NCI-H1105 treated with DMSO at 0.1 percent for 48 hours (cell line): ENCODE measurements around the gene RAE1.
"Not testable (repeated sequence)": the region's sequence is repeated elsewhere in the genome, so short reads cannot be mapped to it uniquely, and the experiment has no call there.

Experiments
- DNase-seq: peaks from one replicate; lab custom pipeline; 2025; lab: John Stamatoyannopoulos, UW

Gene RAE1

GRCh38 chr20:57326667-57327455 lies 24.2 kb upstream of the RAE1 start:
- peak; percentile 29 for DNase-seq

- no peak for DNase-seq
Measured at GRCh38 chr20:57327820-57328219, 23.2 kb upstream of the RAE1 start.

GRCh38 chr20:57329608-57330221 lies 21.3 kb upstream of the RAE1 start, which contains the start of gene SPO11:
TSS of gene SPO11 (plus strand) at chr20:57329803. CDS start at chr20:57329868, 65 bp downstream.
- DNase-seq, result no peak

GRCh38 chr20:57330998-57331397 lies 20.1 kb upstream of the RAE1 start:
- no peak for DNase-seq

- DNase-seq, result peak; percentile 33
Measured at GRCh38 chr20:57332105-57333089, 18.7 kb upstream of the RAE1 start.

- no peak for DNase-seq
Measured at GRCh38 chr20:57335392-57335791, 15.7 kb upstream of the RAE1 start.

- DNase-seq, result no peak
Measured at GRCh38 chr20:57341663-57342062, 9.4 kb upstream of the RAE1 start.

- no peak for DNase-seq
Measured at GRCh38 chr20:57342829-57343228, 8.2 kb upstream of the RAE1 start.

GRCh38 chr20:57346477-57346876 lies 4.6 kb upstream of the RAE1 start:
- peak; percentile 46 for DNase-seq

GRCh38 chr20:57347393-57347792 lies 3.7 kb upstream of the RAE1 start:
- DNase-seq, result no peak

- not testable (repeated sequence) for DNase-seq
Measured at GRCh38 chr20:57348200-57348921, 2.7 kb upstream of the RAE1 start.

GRCh38 chr20:57348922-57349574 lies 2.0 kb upstream of the RAE1 start:
- not testable (repeated sequence) for DNase-seq

- DNase-seq, result no peak
Measured at GRCh38 chr20:57350081-57350710, 859 bp upstream of the RAE1 start.

- not testable (repeated sequence) for DNase-seq
Measured at GRCh38 chr20:57350726-57351041, 371 bp upstream of the RAE1 start.

- DNase-seq, result no peak
Measured at GRCh38 chr20:57352305-57352704, 1.2 kb downstream of the RAE1 start.

- DNase-seq, result no peak
Measured at GRCh38 chr20:57353351-57353750, 2.3 kb downstream of the RAE1 start.

GRCh38 chr20:57361517-57361916 lies 10.5 kb downstream of the RAE1 start:
- no peak for DNase-seq

GRCh38 chr20:57364451-57364850 lies 13.4 kb downstream of the RAE1 start:
- no peak for DNase-seq

GRCh38 chr20:57369596-57369995 lies 18.5 kb downstream of the RAE1 start:
- no peak for DNase-seq

- DNase-seq, result no peak
Measured at GRCh38 chr20:57370316-57370715, 19.3 kb downstream of the RAE1 start.

- no peak for DNase-seq
Measured at GRCh38 chr20:57371363-57371762, 20.3 kb downstream of the RAE1 start.
